SHP77 (cell line): ENCODE measurements around the gene ZNF783.
A peak's percentile ranks its signal among the peaks of the same experiment; 100 is the strongest.

ENCODE experiments used
- DNase-seq, 2 experiments: peaks; one replicate each; lab custom pipeline; 2025; lab: John Stamatoyannopoulos, UW

ZNF783 gene

DNA sequence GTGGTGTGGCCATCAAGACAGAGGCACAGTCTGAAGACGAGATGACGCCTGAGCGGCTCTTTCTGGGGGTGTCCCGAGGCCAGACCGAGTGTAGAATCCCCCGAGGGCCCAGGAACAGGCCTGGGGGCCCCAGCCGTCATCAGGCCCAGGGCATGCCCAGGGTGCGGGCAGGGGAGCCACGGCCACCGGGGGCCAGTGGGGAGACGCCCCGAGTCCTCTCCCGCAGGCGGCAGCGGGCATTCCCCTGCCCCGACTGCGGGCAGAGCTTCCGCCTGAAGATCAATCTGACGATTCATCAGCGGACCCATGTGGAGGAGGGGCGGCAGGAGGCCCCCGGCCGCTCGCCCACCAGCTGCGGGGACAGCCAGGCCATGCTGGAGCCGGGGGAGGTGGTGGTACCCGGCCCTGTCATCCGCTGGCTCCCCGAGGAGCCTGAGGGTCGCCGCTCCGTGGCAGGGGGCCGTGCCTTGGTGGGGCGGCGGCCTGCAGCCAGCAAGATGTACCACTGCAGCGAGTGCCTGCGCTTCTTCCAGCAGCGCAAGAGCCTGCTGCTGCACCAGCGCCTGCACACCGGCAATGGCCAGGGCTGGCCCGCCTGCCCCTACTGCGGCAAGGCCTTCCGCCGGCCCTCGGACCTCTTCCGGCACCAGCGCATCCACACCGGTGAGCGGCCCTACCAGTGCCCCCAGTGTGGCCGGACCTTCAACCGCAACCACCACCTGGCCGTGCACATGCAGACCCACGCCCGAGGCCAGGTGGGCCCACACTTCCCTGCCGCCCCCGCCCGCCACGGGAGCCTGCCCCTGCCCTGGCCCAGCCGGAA is 19.7 kb downstream of the ZNF783 start:
- DNase-seq, result no peak

DNA sequence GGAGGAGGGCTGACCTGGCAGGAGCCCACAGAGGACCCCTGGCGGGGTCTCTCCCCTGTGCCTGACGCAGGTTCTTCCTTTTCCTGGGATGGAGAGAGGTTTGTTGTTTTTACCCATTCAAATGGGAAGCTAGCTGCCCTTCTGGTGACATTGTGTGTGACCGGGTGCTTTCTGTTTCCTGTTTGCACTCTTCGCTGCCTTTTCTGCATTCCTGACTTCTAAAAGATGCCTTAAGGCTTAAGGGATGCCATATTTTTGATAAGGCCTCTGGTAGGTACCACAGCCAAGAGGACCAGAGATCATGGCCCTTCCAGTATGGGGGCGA is 20.3 kb downstream of the ZNF783 start:
- DNase-seq, result no peak

GRCh38 chr7:149283321-149283720 is 21.3 kb downstream of the ZNF783 start:
- no peak for DNase-seq

DNA sequence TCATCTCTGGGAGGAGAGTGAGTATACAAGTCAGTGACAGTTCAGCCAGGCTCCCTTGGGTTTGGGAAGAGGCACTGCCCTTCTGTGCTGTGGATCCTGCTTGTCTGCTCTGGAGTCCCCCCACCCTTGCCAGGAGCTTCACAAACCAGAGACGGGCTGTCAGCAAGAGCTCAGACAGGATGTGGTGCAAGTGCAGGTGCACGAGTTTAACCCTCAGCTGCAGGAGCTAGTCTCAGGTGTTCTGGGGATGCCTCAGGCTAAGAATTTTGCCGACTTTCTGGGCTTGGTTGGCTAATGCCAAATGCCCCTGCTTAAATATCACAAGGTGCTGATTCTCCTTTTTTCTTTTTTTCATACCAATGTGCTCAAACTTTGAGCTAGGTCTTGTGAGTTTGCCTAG is 22.3 kb downstream of the ZNF783 start:
- DNase-seq, result peak in 1 of 2 experiments; percentile 38

GRCh38 chr7:149284850-149285585 is 23.0 kb downstream of the ZNF783 start:
- DNase-seq, result peak; percentile 95

GRCh38 chr7:149285603-149286002 is 23.6 kb downstream of the ZNF783 start:
- peak in 1 of 2 experiments; percentile 27 for DNase-seq

DNA sequence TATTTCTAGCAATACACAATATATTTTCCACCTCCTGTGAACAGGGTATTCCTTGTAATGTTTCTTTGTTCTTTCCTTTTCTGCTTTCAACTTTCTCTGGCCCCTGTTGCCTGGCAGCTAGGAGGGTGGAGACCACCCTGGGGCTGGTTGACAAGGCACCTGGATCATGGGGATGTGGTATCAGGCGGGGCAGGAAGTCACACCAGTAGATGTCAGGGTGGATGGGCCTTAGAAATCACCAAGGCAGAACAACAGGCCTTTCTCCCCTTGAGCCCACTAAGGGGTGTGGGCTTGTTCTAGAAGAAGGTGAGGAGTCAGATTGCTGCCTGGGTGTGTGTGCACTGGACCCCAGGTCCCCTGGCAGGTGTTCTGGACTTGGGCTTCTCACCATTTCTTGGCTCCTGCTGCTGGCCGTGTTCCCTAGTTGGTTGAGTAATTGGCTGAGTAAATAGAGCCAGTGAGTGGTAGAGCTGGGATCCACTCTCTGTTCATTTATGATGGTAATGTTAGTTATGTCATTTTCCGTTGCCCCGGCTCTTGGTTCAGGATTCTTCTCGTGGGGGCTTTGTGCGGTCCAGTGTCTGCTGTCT is 24.9 kb downstream of the ZNF783 start:
- DNase-seq, result peak in 1 of 2 experiments; percentile 19

GRCh38 chr7:149287622-149288021 is 25.6 kb downstream of the ZNF783 start:
- DNase-seq, result no peak

GRCh38 chr7:149289262-149289661 is 27.3 kb downstream of the ZNF783 start:
- DNase-seq, result no peak

- DNase-seq, result no peak
Observed at GRCh38 chr7:149289856-149290255, 27.9 kb downstream of the ZNF783 start.

- no peak for DNase-seq
Observed at GRCh38 chr7:149291036-149291780, 29.2 kb downstream of the ZNF783 start.

DNA sequence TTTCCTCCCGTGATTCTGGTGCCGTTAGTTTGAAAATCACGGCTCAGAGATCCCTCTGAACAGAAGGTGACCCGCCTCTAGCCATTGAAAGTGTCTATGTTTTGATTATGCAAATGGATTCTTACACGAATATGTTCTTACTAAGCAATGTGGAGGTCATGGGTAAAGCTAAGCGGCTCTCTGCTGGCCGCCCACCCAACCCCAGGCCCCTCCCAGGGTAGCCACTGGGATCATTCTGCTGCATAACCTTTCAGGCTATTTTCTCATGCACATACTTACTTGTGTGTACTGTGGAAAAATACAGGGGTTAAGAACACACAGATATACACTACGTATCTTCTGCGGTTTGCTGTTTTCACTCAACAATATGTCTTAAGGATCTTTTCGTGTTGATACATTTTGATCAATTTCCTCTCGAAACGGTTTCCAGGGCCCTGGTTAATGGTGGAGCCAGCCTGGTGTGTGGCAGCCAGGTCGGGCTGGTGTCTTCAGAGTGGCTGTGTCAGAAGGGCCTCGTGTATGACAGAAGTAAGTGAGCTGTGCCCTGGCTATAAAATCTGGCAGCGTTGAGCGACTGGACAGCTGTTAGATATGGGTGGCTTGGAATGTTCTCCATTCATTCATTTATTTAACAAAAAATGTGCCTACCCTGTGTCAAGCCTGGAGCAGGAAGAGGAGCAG is 29.9 kb downstream of the ZNF783 start:
- DNase-seq, result no peak

DNA sequence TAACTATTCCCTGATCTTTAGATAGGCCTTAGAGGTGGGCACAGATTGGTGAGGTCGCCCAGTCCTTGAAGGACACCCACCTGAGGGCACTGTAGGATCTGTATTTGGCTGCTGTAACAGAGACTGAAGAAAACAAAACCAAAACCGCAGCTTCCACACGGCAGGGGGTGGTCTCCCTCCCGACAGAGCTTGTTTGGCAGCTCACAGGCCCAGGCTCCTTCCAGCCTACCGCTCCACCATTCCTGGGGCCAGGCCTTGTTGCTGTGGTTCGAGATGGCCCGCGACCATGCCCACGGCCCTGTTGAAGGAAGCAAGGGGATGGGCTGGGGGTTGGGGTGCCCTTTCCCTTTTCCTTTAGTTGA is 30.4 kb downstream of the ZNF783 start:
- DNase-seq, result no peak

DNA sequence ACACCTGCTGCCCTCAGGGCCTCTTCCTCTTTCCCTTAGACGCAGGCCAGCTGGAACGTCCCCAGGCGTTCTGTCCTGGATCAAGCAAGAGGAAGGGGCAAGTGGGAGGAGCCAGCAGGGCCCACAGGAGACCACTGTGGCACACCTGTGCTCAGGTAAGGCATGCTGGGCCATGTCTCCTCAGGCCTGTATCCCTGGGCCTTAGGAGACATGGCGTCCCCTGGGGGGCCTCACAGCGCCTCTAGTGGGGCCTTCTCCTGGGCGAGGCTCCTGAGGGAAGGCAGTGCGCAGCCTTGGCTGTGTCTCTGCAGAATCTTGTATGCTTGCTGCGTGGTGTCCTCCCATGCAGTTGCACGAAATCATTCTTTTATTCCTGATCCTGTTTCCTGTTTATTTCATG is 31.3 kb downstream of the ZNF783 start:
- no peak for DNase-seq

DNA sequence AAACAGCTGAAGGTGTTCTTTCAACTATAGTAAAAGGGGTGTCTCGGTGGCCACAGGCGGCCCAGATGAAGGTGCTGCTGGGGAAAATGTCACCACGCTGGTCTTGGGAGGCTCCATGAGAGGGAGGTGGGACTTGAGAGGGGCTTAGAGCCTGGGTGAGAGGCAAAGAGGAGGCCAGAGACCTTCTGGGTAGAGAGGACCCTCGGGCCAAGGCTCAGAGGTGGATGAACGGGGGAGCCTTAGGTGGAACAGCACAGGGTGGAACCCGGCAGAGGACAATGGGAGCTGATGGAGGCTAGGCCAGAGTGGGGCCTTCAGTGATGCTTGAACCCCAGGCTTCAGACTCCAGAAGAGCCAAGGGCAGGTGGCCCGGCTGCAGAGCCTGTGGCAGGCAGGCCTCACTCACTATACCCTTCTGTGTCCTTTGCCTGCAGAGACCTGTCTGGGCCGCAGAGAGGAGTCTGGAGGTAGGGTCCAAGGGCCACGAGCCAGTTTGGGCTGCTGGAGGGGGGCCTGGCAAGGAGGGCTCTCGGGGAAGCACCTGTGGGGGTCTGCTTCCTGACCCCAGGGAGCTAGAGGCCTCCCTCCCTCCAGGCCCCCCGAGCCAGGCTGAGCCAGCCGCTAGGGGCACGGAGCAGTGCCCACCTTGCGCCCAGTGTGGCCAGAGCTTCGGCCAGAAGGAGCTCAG is 32.1 kb downstream of the ZNF783 start:
- DNase-seq, result no peak

- DNase-seq, result no peak
Observed at GRCh38 chr7:149294634-149295480, 32.9 kb downstream of the ZNF783 start.

GRCh38 chr7:149295481-149295850 is 33.5 kb downstream of the ZNF783 start:
- DNase-seq, result no peak

GRCh38 chr7:149296368-149296767 is 34.4 kb downstream of the ZNF783 start:
- no peak for DNase-seq

DNA sequence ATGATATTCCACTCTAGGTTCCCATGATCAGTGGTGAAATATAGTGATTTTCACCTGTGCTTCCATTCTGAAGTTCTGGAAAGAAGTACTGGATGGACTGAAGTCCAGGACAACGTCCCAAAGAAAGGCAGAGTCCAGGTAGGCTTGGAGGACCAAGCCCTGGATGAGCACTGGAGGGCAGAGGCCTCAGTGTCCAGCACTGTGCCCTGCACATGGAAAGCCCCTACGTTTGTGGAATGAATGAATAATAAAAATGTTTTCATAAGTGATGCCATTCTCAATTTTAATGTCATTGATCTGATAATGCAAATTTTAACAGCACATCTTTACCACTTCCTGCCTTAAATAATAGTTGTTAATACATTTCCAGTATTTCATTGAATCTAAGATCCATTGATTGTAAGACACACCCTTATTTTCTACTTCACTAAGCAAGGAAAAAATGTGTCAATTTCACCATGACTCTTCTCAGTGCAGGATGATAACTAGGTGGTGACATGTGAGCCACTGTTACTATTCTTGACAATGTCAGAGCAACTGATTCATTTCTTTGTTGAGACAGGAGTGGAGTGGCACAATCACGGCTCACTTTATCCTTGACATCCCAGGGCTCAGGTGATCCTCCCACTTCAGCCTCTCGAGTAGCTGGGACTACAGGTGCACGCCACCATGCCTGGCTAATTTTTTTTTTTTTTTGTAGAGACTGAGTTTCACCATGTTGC is 35.2 kb downstream of the ZNF783 start:
- no peak for DNase-seq
